Lung (tissue), 12 donors: ENCODE measurements around the gene SDK2. TPM values are rescaled to one million over a fixed set of nuclear protein-coding genes. Genes with fewer than 3 reads are reported as not detected.

Source experiments
- ATAC-seq: fragments of 200-7000 bp; cut with Tn5 transposase; one replicate; pipeline ENCODE4 v1.9.1; 2020; ENCODE audit warnings: moderate number of reproducible peaks; ENCODE audit not compliant: insufficient read depth, low FRiP score
- DNase-seq, 3 donors: peaks; one replicate each; pipeline ENCODE4 v3.0.0-alpha.2; 2013 to 2017
- H3K27ac ChIP-seq, 2 donors: one replicate each; pipeline ENCODE4 v1.5.1; 2013; ENCODE audit warnings: mild to moderate bottlenecking in 2 of 2, moderate library complexity in 2 of 2, control low read depth in 1 of 2, inconsistent platforms in 1 of 2, low read depth in 1 of 2, low read length in 1 of 2
- H3K27me3 ChIP-seq, 3 donors: one replicate each; pipeline ENCODE4 v1.5.1; 2013; ENCODE audit warnings: low read length in 2 of 3; ENCODE audit not compliant: control insufficient read depth in 3 of 3, insufficient read depth in 3 of 3
- H3K36me3 ChIP-seq, 4 donors: one replicate each; pipeline ENCODE4 v1.5.1; 2013; ENCODE audit warnings: low read length in 4 of 4, mild to moderate bottlenecking in 1 of 4, moderate library complexity in 1 of 4; ENCODE audit not compliant: control insufficient read depth in 4 of 4, insufficient read depth in 4 of 4
- H3K4me1 ChIP-seq, 5 donors: one replicate each; pipeline ENCODE4 v1.5.1; 2013; ENCODE audit warnings: low read length in 5 of 5, mild to moderate bottlenecking in 2 of 5, moderate library complexity in 1 of 5; ENCODE audit not compliant: control insufficient read depth in 5 of 5, insufficient read depth in 5 of 5
- H3K4me3 ChIP-seq: one replicate; pipeline ENCODE4 v1.5.1; 2013; ENCODE audit warnings: mild to moderate bottlenecking, control low read depth, moderate library complexity
- H3K9ac ChIP-seq, 2 donors: one replicate each; pipeline ENCODE4 v1.5.1; 2013; ENCODE audit warnings: low read length in 2 of 2, control low read depth in 1 of 2; ENCODE audit not compliant: insufficient read depth in 1 of 2
- H3K9me3 ChIP-seq, 4 donors: one replicate each; pipeline ENCODE4 v1.5.1; 2013; ENCODE audit warnings: low read length in 3 of 4, mild to moderate bottlenecking in 1 of 4, moderate library complexity in 1 of 4; ENCODE audit not compliant: control insufficient read depth in 4 of 4, insufficient read depth in 3 of 4
- WGBS, 2 donors: extraction: QIAGEN DNeasy Blood & Tissue Kit; methylation state at CpG; one replicate each; pipeline ENCODE4 v1.1.7; 2013; 5-methylcytosine and 5-hydroxymethylcytosine counted together
- polyA plus RNA-seq, 2 donors: library from polyadenylated mRNA; stranded (reverse); fragments of 200-250 nt; gene quantifications; one replicate each; pipeline ENCODE4 v1.2.1, GENCODE V29; 2013
- total RNA-seq, 2 donors: library from RNA; depleted of rRNA in 1 of 2; stranded (reverse); fragments of >200 nt in 1 of 2; gene quantifications; one replicate each; pipeline ENCODE4 v1.2.1, GENCODE V29; 2014 to 2021
- TF ChIP-seq, protein P1 (sequence below): IDR thresholded peaks from 2 replicates; pipeline ENCODE4 v1.5.1; 2012; ENCODE audit warnings: mild to moderate bottlenecking; ENCODE audit errors: control extremely low read depth, extremely low read depth
- donor health status: control.
- donor health status: control.
- donor health status: Bipolar disorder and iron deficiency.
- donor health status: healthy.
- donor health status: DM: yes; HTN: yes; CAD: no.

SDK2 gene
- total and polyA plus RNA-seq, 4 donors: 0.91 to 41.7 (median 4.3) TPM

DNA sequence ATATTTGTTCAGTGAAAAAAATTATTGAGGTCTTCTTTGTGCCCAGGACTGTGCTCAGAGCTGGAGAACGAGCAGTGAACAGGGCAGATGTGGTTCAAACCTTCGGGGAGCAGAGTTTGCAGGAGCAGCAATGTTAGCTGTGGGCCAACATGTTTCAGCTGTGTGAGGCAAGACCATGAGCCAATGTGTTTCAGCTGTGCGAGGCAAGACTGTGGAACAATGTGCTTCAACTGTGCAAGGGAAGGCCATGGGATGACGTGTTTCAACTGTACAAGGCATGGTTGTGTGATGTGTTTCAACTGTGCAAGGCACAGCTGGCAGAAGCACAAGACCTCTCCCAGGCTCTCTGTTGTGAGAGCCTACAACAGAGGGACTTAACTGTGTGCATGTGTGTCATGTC, 35.2 kb upstream of the SDK2 start:
- ATAC-seq (no peak), DNase-seq (peak in 2 of 3 donors; percentile 54 to 74)
- 70 to 80% methylated on average over 4 of the region's 4 CpGs for WGBS, 2 donors
- H3K9me3 ChIP-seq: peaks cover 0 to 17% (median 0%) of the 10 kb centered on the region in 4 donors
- no peak overlapping the region for H3K4me3 ChIP-seq
- TF ChIP-seq, protein P1, sequence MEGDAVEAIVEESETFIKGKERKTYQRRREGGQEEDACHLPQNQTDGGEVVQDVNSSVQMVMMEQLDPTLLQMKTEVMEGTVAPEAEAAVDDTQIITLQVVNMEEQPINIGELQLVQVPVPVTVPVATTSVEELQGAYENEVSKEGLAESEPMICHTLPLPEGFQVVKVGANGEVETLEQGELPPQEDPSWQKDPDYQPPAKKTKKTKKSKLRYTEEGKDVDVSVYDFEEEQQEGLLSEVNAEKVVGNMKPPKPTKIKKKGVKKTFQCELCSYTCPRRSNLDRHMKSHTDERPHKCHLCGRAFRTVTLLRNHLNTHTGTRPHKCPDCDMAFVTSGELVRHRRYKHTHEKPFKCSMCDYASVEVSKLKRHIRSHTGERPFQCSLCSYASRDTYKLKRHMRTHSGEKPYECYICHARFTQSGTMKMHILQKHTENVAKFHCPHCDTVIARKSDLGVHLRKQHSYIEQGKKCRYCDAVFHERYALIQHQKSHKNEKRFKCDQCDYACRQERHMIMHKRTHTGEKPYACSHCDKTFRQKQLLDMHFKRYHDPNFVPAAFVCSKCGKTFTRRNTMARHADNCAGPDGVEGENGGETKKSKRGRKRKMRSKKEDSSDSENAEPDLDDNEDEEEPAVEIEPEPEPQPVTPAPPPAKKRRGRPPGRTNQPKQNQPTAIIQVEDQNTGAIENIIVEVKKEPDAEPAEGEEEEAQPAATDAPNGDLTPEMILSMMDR: no peak
- peaks cover 0 to 5% (median 0%) of the 10 kb centered on the region in 3 donors for H3K27me3 ChIP-seq
- H3K36me3 ChIP-seq: no peaks in the 10 kb centered on the region
- H3K27ac ChIP-seq: no peak overlapping the region
- H3K4me1 ChIP-seq: peaks cover 0 to 4% (median 0%) of the 10 kb centered on the region in 5 donors
- H3K9ac ChIP-seq: no peak overlapping the region

DNA sequence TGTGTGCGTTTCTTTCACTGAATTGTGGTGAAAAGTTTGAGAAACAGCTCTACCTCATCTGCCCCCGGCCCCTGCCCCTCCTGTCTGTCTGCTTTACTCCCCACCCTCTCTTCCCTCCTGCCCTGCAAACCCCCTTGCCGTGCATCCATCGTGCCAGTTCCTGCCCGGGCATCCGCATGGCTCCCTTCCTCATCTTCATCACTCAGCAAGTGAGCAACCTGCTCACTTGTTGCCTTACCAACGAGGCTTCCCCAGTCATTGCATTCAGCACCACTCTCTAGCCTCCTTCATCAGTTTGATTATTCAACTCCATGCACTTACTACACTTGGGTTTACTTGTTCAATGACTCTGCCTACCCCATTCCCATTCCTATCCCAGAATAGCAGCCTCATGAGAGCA, 34.8 kb upstream of the SDK2 start:
- no peak overlapping the region for H3K4me3 ChIP-seq
- ATAC-seq: no peak
- no peak overlapping the region for H3K9ac ChIP-seq
- H3K27me3 ChIP-seq: peaks cover 0 to 5% (median 0%) of the 10 kb centered on the region in 3 donors
- H3K27ac ChIP-seq: no peak overlapping the region
- H3K4me1 ChIP-seq: peaks cover 0 to 4% (median 0%) of the 10 kb centered on the region in 5 donors
- H3K36me3 ChIP-seq: no peaks in the 10 kb centered on the region
- no peak for DNase-seq
- 70 to 82% methylated on average over 7 of the region's 7 CpGs for WGBS, 2 donors
- TF ChIP-seq, protein P1: no peak
- peaks cover 0 to 17% (median 0%) of the 10 kb centered on the region in 4 donors for H3K9me3 ChIP-seq

DNA sequence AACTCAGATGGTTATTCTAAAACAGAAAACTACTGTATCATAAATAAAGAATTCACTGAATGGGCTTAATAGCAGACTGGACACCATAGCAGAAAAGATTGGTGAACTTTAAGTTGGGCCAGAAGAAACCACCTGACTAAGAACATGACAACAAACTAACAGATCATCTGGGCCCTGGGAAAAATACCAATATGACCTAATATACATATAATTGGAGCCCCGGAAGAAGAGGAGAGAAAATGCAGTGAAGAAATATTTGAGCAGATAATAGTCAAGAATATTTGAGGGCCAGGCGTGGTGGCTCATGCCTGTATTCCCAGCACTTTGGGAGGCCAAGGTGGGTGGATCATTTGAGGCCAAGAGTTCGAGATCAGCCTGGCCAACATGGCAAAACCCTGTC, 25.5 kb upstream of the SDK2 start:
- Histone ChIP-seq H3K4me3 (no peak overlapping the region), H3K36me3 (no peaks in the 10 kb centered on the region), H3K27ac (no peak overlapping the region), H3K9ac (no peak overlapping the region), H3K27me3 (peaks cover 0 to 2% (median 0%) of the 10 kb centered on the region in 3 donors), H3K4me1 (peaks cover 0 to 5% (median 0%) of the 10 kb centered on the region in 5 donors), H3K9me3 (peaks cover 0 to 4% (median 3%) of the 10 kb centered on the region in 4 donors)
- DNase-seq (no peak), ATAC-seq (no peak)
- TF ChIP-seq, protein P1: no peak
- WGBS, 2 donors: 84 to 88% methylated on average over 3 of the region's 3 CpGs
